Mesodermal cell (in vitro differentiated cells): Measurements from ENCODE around the gene TRAPPC10.

ENCODE experiments used
- H3K27ac ChIP-seq: 2 replicates; pipeline ENCODE4 v1.7.0; 2013; ENCODE audit warnings: mild to moderate bottlenecking, low read depth, low read length, moderate library complexity; ENCODE audit not compliant: severe bottlenecking
- H3K36me3 ChIP-seq: 2 replicates; pipeline ENCODE4 v1.7.1; 2013; ENCODE audit warnings: mild to moderate bottlenecking, low read length, moderate library complexity; ENCODE audit not compliant: control insufficient read depth, insufficient read depth
- H3K4me1 ChIP-seq: one replicate; pipeline ENCODE4 v1.7.1; 2013; ENCODE audit warnings: mild to moderate bottlenecking, low read length; ENCODE audit not compliant: insufficient read depth, control insufficient read depth, poor library complexity, severe bottlenecking
- H3K4me3 ChIP-seq: 2 replicates; pipeline ENCODE4 v1.7.0; 2013; ENCODE audit warnings: low read length, control low read depth, mild to moderate bottlenecking; ENCODE audit not compliant: insufficient read depth, poor library complexity, severe bottlenecking; ENCODE audit errors: extremely low read depth
- H3K9me3 ChIP-seq: 2 replicates; pipeline ENCODE4 v1.7.1; 2013; ENCODE audit warnings: mild to moderate bottlenecking, low read length, moderate library complexity; ENCODE audit not compliant: control insufficient read depth
- WGBS, 2 experiments: methylation state at CpG; one replicate each; pipeline ENCODE4 v1.1.5; 2013; ENCODE audit warnings: missing lambda C conversion rate in 2 of 2; ENCODE audit not compliant: insufficient coverage in 2 of 2; 5-methylcytosine and 5-hydroxymethylcytosine counted together

TRAPPC10 gene

GRCh38 chr21:44082648-44083440 is 70.7 kb downstream of the TRAPPC10 start:
- Histone ChIP-seq H3K36me3 (peaks cover 93% of the 10 kb centered on the region), H3K27ac (no peak overlapping the region)

DNA sequence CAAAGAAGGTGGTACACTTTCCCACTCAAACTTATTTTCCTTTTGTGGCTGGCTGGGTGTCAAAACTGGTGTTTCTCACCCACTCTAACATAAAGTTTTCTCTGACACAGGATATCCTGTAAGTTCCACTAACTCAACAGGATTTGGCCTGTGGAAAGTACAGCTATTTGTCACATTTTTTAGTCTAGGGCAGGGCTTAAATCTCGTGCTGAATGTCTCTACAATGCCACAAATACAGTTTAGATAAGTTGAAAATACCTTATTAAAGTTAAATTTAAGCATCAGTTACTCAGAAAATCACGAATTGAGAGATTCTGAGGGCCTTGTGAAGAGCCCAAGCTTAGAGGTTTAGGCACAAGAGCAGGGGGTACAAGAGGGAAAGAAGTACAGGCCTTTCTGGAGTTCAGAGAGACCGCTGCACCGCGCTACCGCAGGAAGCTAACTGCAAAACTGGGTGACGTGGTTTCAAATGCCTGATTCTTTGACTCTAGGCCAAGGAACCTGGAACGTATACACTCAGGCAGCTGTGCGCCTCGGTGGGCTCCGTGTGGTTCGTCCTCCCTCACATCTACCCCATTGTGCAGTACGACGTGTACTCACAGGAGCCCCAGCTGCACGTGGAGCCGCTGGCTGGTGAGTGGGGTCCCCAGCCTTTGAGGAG is 71.7 kb downstream of the TRAPPC10 start:
- Histone ChIP-seq H3K4me1 (no peaks in the 10 kb centered on the region), H3K36me3 (peaks cover 93% of the 10 kb centered on the region), H3K27ac (no peak overlapping the region), H3K4me3 (no peak overlapping the region), H3K9me3 (no peaks in the 10 kb centered on the region)
- 95 to 97% methylated on average over 9 to 13 of the region's 16 CpGs for WGBS, 2 experiments

More at GRCh38 chr21:44082648-44083440, 70.7 kb downstream of the TRAPPC10 start:
- Histone ChIP-seq H3K9me3 (no peaks in the 10 kb centered on the region), H3K4me1 (no peaks in the 10 kb centered on the region), H3K4me3 (no peak overlapping the region)
- 94 to 98% methylated on average over 20 to 22 of the region's 24 CpGs for WGBS, 2 experiments

- Histone ChIP-seq H3K27ac (no peak overlapping the region), H3K36me3 (peaks cover 94% of the 10 kb centered on the region), H3K9me3 (no peaks in the 10 kb centered on the region), H3K4me1 (no peaks in the 10 kb centered on the region), H3K4me3 (no peak overlapping the region)
- WGBS, 2 experiments, result 97 to 100% methylated on average over 7 of the region's 7 CpGs
Observed at GRCh38 chr21:44084496-44085241, 72.6 kb downstream of the TRAPPC10 start.

DNA sequence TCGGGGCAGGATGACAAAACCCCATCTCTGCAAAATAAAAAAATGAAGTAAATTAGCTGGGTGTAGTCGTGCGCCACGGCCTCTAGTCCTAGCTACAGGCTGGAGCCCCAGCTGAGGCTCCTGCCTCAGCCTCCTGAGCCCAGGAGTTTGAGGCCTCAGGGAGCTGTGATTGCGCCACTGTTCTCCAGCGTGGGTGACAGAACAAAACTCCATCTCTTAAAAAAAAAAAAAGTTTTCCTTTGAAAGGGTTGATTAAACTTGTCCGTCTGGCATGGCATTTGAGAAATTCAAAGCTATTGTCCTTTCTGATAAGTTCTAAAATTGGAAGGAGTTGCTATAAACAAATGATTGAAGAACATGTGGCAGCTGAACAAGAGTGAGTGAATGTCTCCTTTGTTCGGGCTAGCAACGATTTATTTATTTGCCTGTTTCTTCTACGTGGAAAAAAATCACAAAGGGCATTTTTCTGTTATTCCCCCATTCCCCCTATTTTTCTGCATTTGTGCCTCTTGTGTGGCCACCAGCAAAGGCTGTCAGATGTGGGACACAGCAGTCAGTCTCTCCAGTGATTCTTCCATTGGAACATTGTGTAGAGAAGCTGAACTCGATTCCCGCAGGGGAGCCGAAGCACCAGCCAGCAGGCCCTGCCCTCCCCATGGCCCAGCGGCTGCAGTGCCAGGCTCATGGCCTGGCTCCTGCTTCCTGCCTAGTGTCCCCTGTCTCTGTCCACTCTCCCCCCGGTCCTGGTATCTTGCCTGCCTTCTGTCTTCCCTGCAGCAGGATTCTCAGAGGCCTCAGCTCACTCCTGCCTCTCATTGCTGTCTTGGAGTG is 73.6 kb downstream of the TRAPPC10 start:
- H3K4me1 ChIP-seq, result no peaks in the 10 kb centered on the region
- H3K36me3 ChIP-seq, result peaks cover 95% of the 10 kb centered on the region
- H3K4me3 ChIP-seq, result no peak overlapping the region
- no peaks in the 10 kb centered on the region for H3K9me3 ChIP-seq
- no peak overlapping the region for H3K27ac ChIP-seq
- WGBS, 2 experiments, result 97 to 98% methylated on average over 8 of the region's 15 CpGs

DNA sequence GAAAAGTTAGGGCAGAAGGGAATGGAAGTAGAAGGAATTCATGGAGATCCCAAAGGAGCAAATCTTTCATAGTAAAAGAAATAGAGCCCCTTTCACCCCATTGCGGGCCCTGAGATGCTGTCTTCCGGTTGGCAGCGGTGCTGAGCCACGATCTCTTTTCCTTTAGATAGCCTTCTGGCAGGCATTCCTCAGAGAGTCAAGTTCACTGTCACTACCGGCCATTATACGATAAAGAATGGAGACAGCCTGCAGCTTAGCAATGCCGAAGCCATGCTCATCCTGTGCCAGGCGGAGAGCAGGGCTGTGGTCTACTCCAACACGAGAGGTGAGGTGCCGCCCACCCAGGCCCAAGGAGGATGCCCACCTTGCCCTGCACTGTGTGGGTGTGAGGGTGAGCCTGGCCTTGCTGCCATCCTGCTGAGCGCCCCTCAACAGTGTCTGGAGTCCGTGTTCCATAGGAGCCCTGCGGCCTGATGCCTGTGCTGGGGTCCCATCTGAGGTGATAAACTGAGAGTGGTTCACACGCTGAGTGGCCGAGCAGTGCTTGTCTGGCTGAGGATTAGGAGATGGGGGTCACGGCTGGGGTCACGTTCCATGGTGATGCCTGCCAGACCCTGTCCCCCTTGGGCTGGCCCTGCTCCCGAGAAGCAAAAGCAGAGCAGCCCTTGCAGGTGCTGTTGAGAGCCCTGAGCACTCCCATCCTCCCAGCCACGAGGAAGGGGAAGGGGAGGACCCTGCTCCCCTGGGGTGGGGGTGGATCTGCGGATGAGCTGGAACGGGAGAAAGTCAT is 74.7 kb downstream of the TRAPPC10 start:
- Histone ChIP-seq H3K36me3 (peaks cover 96% of the 10 kb centered on the region), H3K4me3 (no peak overlapping the region), H3K9me3 (no peaks in the 10 kb centered on the region), H3K27ac (no peak overlapping the region), H3K4me1 (no peaks in the 10 kb centered on the region)
- 94 to 97% methylated on average over 16 to 19 of the region's 21 CpGs for WGBS, 2 experiments

DNA sequence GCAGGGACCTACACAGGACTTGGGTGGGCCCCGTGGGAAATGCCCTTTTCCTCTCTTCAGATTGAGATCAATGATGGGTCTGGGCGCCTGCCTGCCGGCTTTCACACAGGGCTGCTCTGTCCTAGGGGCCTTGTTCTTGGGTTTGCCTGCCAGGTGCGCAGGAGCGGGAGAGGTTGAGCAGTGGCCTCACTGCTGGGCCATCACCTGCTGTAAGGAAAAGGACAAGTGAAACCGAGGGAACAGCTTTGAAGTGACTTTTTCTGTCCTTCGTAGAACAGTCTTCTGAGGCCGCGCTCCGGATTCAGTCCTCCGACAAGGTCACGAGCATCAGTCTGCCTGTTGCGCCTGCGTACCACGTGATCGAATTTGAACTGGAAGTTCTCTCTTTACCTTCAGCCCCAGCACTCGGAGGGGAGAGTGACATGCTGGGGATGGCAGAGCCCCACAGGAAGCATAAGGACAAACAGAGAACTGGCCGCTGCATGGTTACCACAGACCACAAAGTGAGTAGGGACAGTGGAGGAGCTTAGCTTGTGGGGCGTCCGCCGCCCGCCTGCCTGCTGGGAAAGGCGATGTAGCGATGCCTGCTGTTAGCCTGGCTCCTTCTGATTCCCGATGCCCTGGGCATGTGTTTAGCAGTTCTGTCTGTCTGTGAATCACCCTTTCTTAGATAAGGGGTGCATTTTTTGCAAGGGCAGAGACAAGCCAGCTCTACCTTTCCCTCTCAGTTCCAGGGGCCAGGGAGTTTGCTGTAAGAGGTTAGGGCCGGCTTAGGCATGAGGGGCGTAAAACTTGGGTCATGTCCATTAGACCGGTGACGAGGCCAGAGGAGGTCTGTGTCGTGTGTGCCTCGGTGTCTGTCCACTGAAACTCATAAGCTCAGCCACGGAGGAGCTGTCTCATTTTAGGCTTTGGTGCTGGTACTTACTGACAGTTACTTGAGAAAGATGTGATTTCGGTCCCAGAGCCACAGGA is 75.6 kb downstream of the TRAPPC10 start:
- H3K4me3 ChIP-seq, result no peak overlapping the region
- H3K9me3 ChIP-seq, result no peaks in the 10 kb centered on the region
- H3K27ac ChIP-seq, result no peak overlapping the region
- WGBS, 2 experiments, result 95 to 96% methylated on average over 28 to 32 of the region's 33 CpGs
- H3K36me3 ChIP-seq, result peaks cover 94% of the 10 kb centered on the region
- H3K4me1 ChIP-seq, result no peaks in the 10 kb centered on the region

DNA sequence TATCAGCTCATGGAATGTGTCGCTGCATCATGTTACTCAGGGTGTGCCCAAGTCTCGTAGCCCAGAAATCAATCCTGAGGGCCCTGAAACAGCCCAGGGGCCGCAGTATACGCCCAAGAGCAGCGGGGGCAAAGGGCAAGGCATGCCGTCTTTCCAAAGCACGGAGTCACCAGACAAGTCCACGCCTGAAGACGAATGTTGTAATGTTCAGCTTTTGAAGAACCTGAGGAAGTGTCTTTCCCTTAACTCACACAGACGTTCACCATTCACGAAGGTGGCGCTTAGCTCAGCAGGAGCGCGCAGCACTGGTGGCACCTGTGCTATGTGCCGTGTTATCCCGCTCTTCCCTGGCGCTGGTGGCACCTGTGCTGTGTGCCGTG is 76.3 kb downstream of the TRAPPC10 start:
- Histone ChIP-seq H3K36me3 (peaks cover 93% of the 10 kb centered on the region), H3K27ac (no peak overlapping the region), H3K4me3 (no peak overlapping the region), H3K4me1 (no peaks in the 10 kb centered on the region), H3K9me3 (no peaks in the 10 kb centered on the region)
- 97 to 98% methylated on average over 17 to 18 of the region's 18 CpGs for WGBS, 2 experiments

- 94 to 96% methylated on average over 20 to 27 of the region's 30 CpGs for WGBS, 2 experiments
Observed at GRCh38 chr21:44089001-44089911, 77.1 kb downstream of the TRAPPC10 start.

More at GRCh38 chr21:44089001-44089911, 77.1 kb downstream of the TRAPPC10 start:
- Histone ChIP-seq H3K36me3 (peaks cover 93% of the 10 kb centered on the region), H3K27ac (no peak overlapping the region), H3K4me3 (no peak overlapping the region), H3K4me1 (no peaks in the 10 kb centered on the region), H3K9me3 (no peaks in the 10 kb centered on the region)
